GM23338 (cell line): Measurements from ENCODE around the gene RAB30.

Experiments
- EZH2 ChIP-seq: fragments of 200-600 bp; sonication (generic); IDR thresholded peaks from one replicate; pipeline ENCODE4 v1.8.0; 2017; ENCODE audit warnings: antibody characterized with exemption, mild to moderate bottlenecking, low read depth; ENCODE audit not compliant: unreplicated experiment
- EZH2phosphoT487 ChIP-seq: fragments of 200-600 bp; sonication (generic); IDR thresholded peaks from one replicate; pipeline ENCODE4 v1.8.1; 2018; ENCODE audit warnings: antibody characterized with exemption; ENCODE audit not compliant: unreplicated experiment
- POLR2AphosphoS5 ChIP-seq: IDR thresholded peaks from 2 replicates; pipeline ENCODE4 v1.6.1; 2016; ENCODE audit warnings: antibody characterized with exemption, low read depth
- TF ChIP-seq, protein P1 (sequence below), 2 experiments: fragments of 200-600 bp in 1 of 2; sonication (generic) in 1 of 2; conservative IDR thresholded peaks; 2 replicates each; pipeline versions ENCODE4 v1.5.1 to v1.6.1; 2016 to 2017; ENCODE audit warnings: antibody characterized with exemption in 2 of 2, low read depth in 2 of 2, mild to moderate bottlenecking in 2 of 2, moderate library complexity in 1 of 2
- TF ChIP-seq, protein P2 (sequence below): IDR thresholded peaks from one replicate; pipeline ENCODE4 v1.6.1; 2018; ENCODE audit warnings: antibody characterized with exemption; ENCODE audit not compliant: unreplicated experiment
- TF ChIP-seq, protein P3 (sequence below): IDR thresholded peaks from 2 replicates; pipeline ENCODE4 v1.6.1; 2016; ENCODE audit warnings: antibody characterized with exemption

GRCh38 chr11:83087035-83087434 is 15.3 kb upstream of the RAB30 start:
- TF ChIP-seq POLR2AphosphoS5: no peak
- TF ChIP-seq, protein P1, sequence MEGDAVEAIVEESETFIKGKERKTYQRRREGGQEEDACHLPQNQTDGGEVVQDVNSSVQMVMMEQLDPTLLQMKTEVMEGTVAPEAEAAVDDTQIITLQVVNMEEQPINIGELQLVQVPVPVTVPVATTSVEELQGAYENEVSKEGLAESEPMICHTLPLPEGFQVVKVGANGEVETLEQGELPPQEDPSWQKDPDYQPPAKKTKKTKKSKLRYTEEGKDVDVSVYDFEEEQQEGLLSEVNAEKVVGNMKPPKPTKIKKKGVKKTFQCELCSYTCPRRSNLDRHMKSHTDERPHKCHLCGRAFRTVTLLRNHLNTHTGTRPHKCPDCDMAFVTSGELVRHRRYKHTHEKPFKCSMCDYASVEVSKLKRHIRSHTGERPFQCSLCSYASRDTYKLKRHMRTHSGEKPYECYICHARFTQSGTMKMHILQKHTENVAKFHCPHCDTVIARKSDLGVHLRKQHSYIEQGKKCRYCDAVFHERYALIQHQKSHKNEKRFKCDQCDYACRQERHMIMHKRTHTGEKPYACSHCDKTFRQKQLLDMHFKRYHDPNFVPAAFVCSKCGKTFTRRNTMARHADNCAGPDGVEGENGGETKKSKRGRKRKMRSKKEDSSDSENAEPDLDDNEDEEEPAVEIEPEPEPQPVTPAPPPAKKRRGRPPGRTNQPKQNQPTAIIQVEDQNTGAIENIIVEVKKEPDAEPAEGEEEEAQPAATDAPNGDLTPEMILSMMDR (conservative IDR thresholded peaks at IDR 0.05; ENCODE audit: low read depth in 2 of 2): peak in 1 of 2 experiments; percentile 24; a peak in 2 of 4 replicates
- TF ChIP-seq EZH2phosphoT487: no peak
- TF ChIP-seq EZH2: no peak
- TF ChIP-seq, protein P2, sequence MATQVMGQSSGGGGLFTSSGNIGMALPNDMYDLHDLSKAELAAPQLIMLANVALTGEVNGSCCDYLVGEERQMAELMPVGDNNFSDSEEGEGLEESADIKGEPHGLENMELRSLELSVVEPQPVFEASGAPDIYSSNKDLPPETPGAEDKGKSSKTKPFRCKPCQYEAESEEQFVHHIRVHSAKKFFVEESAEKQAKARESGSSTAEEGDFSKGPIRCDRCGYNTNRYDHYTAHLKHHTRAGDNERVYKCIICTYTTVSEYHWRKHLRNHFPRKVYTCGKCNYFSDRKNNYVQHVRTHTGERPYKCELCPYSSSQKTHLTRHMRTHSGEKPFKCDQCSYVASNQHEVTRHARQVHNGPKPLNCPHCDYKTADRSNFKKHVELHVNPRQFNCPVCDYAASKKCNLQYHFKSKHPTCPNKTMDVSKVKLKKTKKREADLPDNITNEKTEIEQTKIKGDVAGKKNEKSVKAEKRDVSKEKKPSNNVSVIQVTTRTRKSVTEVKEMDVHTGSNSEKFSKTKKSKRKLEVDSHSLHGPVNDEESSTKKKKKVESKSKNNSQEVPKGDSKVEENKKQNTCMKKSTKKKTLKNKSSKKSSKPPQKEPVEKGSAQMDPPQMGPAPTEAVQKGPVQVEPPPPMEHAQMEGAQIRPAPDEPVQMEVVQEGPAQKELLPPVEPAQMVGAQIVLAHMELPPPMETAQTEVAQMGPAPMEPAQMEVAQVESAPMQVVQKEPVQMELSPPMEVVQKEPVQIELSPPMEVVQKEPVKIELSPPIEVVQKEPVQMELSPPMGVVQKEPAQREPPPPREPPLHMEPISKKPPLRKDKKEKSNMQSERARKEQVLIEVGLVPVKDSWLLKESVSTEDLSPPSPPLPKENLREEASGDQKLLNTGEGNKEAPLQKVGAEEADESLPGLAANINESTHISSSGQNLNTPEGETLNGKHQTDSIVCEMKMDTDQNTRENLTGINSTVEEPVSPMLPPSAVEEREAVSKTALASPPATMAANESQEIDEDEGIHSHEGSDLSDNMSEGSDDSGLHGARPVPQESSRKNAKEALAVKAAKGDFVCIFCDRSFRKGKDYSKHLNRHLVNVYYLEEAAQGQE: no peak
- TF ChIP-seq, protein P3, sequence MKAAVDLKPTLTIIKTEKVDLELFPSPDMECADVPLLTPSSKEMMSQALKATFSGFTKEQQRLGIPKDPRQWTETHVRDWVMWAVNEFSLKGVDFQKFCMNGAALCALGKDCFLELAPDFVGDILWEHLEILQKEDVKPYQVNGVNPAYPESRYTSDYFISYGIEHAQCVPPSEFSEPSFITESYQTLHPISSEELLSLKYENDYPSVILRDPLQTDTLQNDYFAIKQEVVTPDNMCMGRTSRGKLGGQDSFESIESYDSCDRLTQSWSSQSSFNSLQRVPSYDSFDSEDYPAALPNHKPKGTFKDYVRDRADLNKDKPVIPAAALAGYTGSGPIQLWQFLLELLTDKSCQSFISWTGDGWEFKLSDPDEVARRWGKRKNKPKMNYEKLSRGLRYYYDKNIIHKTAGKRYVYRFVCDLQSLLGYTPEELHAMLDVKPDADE: no peak
